ENCODE results near the gene CHGA.

The CHGA gene

DNA sequence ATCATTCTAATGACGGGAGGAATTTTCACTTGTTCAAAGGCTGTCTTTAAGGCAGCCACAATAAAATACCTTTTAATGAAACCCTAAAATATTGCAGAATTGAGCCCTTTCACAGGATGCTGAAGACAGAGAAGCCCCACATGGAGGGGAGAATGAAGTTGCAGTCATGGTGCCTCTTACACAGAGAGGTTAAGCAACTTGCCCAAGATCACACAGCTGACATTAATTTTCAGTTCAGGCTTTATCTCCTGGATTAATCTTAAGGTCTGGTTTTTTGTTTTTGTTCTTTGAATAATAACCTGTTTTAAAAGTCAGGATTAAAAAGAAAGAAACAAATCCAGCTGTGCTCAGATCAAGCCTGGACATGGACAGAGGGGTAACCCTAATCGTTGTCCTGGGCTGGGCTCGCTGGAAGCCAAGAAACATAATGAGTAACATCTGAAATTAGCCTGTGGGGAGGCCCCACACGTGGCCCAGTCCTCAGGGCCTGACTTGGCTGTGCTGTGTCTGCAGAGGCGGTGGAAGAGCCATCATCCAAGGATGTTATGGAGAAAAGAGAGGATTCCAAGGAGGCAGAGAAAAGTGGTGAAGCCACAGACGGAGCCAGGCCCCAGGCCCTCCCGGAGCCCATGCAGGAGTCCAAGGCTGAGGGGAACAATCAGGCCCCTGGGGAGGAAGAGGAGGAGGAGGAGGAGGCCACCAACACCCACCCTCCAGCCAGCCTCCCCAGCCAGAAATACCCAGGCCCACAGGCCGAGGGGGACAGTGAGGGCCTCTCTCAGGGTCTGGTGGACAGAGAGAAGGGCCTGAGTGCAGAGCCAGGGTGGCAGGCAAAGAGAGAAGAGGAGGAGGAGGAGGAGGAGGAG is 8.0 kb downstream of the CHGA start:
- DNase-seq (ENCODE audit: low spot score) = no peak

DNA sequence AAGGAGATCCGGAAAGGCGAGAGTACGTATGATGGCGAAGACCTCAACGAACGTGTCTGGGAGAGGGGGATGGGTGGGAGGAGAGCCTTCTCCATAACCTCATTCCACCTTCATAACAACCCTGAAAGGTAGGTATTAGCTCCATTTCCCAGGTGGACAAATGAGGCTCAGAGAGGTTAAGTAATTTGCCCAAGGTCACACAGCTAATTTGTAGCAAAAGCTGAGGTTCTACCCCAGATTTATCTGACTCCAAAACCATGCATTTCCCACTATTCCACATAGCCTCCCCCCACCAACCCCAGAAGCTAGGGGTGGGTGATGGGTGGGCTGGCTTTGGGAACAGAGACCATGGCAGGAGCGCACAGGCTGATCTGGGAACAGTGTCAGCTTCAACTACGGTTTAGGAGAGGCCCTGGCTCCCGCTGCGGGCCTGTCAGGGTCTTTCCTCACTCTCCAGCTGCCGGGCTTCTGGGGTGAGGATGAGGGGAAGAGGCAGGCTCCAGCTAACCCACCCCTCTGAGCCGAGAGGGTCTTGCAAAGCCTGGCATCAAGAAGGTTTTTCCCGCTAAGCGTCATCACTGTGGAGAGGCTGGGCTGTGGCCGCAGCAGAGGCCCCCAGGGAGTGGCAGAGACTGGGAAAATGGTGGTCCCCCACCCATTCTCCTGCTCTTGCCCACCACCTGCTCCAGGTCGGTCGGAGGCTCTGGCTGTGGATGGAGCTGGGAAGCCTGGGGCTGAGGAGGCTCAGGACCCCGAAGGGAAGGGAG is 8.9 kb downstream of the CHGA start:
- no peak for DNase-seq (ENCODE audit: low spot score)

DNA sequence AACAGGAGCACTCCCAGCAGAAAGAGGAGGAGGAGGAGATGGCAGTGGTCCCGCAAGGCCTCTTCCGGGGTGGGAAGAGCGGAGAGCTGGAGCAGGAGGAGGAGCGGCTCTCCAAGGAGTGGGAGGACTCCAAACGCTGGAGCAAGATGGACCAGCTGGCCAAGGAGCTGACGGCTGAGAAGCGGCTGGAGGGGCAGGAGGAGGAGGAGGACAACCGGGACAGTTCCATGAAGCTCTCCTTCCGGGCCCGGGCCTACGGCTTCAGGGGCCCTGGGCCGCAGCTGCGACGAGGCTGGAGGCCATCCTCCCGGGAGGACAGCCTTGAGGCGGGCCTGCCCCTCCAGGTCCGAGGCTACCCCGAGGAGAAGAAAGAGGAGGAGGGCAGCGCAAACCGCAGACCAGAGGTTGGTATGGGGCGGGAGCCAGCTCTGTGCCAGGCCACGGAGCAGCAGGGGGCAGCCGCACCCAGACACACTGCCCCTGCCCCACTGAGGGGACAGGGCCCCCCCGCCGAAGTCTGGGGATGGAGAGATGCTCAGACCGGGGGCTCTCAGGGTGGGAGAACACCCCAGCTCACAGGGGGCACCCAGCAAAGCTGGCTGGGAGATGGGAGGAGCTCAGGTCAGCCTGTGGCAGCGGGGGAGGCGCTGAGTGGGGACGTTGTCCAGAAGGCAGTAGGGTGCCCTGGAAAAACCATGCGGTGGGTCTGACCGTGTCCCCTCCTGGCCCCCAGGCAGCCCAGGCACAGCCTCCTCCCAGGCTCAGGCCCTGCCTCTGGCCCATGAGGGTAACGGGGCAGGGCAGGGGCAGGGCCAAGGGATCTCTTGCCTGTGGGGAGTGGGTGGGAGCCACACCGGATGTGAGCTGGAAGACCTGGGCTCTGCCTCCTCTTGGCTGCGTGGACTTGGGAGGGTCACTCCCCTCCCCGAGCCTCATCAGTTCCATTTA is 9.8 kb downstream of the CHGA start:
- no peak for DNase-seq (ENCODE audit: low spot score)

DNA sequence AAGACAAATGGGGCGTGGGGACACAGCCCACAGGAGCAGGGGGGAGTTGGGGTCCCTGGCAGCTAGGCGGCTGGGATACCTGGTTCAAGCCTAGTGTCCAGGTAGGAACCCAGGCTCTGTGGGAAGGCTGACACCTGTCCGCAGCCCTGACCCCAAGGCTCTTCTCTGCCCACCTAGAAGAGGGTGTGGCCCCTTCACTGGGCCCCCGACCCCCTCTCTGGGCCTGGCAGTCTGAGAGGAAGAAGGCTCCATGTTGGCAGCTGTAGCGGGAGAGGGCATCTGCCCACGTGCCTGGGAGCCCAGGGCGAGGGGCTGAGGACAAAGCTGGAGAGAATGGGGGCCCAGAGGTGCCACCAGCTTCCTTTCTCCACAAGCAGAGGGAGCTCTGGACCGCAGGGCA is 10.5 kb downstream of the CHGA start:
- DNase-seq (ENCODE audit: low spot score) = no peak

GRCh38 chr14:92934196-92935085 is 11.5 kb downstream of the CHGA start:
- no peak for DNase-seq (ENCODE audit: low spot score)

- DNase-seq (ENCODE audit: low spot score) = no peak
Measured at GRCh38 chr14:92935446-92935845, 12.5 kb downstream of the CHGA start.

GRCh38 chr14:92936085-92936484 is 13.1 kb downstream of the CHGA start:
- DNase-seq (ENCODE audit: low spot score) = no peak

- DNase-seq (ENCODE audit: low spot score) = no peak
Measured at GRCh38 chr14:92937051-92937937, 14.3 kb downstream of the CHGA start.

DNA sequence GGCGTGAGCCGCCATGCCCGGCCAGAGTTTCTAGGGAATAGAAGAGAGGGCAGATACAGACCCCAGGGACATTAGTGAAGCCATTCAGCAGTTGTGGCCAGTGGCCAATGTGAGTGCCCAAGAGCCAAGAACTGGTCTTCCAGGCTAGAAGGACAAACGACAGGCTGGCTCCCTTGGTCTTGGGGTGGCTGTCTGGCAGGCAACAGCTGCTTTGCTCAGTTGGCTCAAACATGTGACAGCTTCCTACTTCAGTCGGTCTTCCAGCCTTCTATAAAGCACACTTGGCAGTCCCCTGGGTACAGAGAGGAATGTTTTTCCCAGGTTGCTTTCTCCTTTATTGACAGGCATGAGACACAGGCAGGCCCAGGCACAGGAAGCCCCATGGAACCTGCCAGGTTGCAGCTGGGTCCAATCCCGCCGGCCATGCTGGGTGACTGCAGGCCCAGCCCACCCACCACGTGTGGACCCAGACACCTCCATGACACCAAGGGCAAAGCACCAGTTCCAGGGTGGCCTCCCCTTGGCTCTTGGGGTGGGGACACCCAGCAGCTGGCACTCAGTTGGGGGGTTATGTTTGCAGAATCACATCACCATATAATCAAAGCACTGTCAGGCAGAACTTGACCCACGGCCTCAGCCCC is 15.4 kb downstream of the CHGA start:
- no peak for DNase-seq (ENCODE audit: low spot score)

- DNase-seq (ENCODE audit: low spot score) = no peak
Measured at GRCh38 chr14:92938890-92939671, 16.1 kb downstream of the CHGA start.

- no peak for DNase-seq (ENCODE audit: low spot score)
Measured at GRCh38 chr14:92939699-92940098, 16.7 kb downstream of the CHGA start.

- DNase-seq (ENCODE audit: low spot score) = no peak
Measured at GRCh38 chr14:92940543-92940942, 17.6 kb downstream of the CHGA start.

GRCh38 chr14:92941531-92941930 is 18.6 kb downstream of the CHGA start:
- no peak for DNase-seq (ENCODE audit: low spot score)

GRCh38 chr14:92942136-92942535 is 19.2 kb downstream of the CHGA start:
- DNase-seq (ENCODE audit: low spot score) = no peak

DNA sequence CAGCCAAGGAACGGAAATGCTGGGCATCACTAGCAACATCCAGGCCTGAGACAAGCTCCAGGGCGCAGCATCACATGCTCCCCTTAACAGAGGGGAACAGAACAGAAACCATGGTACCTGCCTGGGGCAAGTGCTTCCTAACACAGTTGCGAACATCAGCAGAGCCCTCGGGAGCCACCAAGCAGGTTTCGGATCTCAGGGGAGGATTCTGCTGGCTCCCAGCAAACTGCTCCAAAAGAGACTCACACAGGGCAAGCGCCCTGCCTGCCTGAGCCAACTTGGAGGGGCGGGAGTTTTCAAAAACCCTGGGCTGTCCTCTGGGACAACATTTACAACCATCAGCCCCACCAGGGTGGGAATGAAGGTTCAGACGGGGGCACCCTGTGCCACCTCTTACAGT is 19.6 kb downstream of the CHGA start:
- no peak for DNase-seq (ENCODE audit: low spot score)

GRCh38 chr14:92942976-92943710 is 20.2 kb downstream of the CHGA start:
- no peak for DNase-seq (ENCODE audit: low spot score)

DNA sequence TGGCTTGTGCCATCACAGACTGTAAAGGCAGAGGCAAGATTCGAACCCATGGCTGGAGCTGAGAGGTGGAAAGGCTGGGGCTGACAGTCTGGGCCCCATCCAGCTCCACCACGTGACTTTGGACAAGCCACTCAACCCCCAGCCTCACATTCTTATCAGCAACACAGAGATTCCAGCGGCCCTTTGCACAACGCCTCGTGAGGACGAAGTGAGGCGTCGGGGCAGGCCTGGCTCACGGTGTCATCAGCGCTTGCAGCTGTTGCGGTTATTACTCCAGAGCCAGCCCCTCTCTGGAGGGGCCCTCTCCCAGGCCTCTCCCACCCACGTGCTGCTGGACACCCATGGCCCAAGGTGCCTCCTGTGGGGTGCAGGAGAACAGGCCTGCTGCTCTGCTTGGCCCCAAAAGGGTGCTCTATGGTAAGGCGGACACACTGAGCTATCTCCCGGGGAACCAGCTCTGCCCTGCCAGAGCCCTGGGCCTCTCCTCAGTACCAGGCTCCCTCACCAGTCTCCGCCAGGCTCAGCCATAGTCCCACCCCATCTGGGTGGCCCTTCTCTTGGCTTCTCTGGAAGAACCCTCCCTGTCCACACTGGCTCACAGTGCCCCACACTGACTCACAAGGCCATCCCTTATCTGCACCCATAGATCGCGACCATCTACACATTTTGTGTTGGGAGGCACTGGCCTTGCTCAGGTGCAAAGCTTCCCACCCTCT is 21.1 kb downstream of the CHGA start:
- no peak for DNase-seq (ENCODE audit: low spot score)
